Gastroesophageal sphincter (tissue), 4 donors: ENCODE measurements around the gene PNLIPRP3. TPM values are rescaled to one million over a fixed set of nuclear protein-coding genes. Genes with fewer than 3 reads are reported as not detected.

Experiments used
- ATAC-seq: fragments of 150-250 bp; one replicate; pipeline ENCODE4 v1.9.1; 2016; ENCODE audit warnings: mild to moderate bottlenecking, moderate library complexity
- H3K27ac ChIP-seq, 4 donors: fragments of 200-600 bp; sonication (generic) in 3 of 4; 1 replicate in 3 of 4; 2 replicates in 1 of 4; pipeline ENCODE4 v1.5.1; 2016 to 2019
- H3K27me3 ChIP-seq: fragments of 200-600 bp; sonication (generic); one replicate; pipeline ENCODE4 v1.5.1; 2019
- H3K36me3 ChIP-seq, 2 donors: fragments of 200-600 bp; sonication (generic); one replicate each; pipeline ENCODE4 v1.5.1; 2019; ENCODE audit warnings: control low read depth in 1 of 2
- H3K4me1 ChIP-seq, 3 donors: fragments of 200-600 bp; sonication (generic); 1 replicate in 2 of 3; 2 replicates in 1 of 3; pipeline ENCODE4 v1.5.1; 2016 to 2019; ENCODE audit warnings: control low read depth in 2 of 3
- H3K4me3 ChIP-seq, 2 donors: fragments of 200-600 bp; sonication (generic); one replicate each; pipeline ENCODE4 v1.5.1; 2019; ENCODE audit warnings: mild to moderate bottlenecking in 1 of 2, moderate library complexity in 1 of 2
- H3K9me3 ChIP-seq, 3 donors: fragments of 200-600 bp; sonication (generic); one replicate each; pipeline ENCODE4 v1.5.1; 2017 to 2019; ENCODE audit warnings: control low read depth in 2 of 3
- CTCF ChIP-seq, 4 experiments: fragments of 200-600 bp in 2 of 4; fragments of 450-650 bp in 2 of 4; sonication (generic) in 1 of 4; IDR thresholded peaks; one replicate each; pipeline ENCODE4 v1.5.1; 2017 to 2019; ENCODE audit warnings: antibody characterized with exemption in 4 of 4, mild to moderate bottlenecking in 2 of 4, moderate library complexity in 2 of 4
- EP300 ChIP-seq: sonication (generic); formaldehyde crosslinking; IDR thresholded peaks from one replicate; pipeline ENCODE4 v1.6.1; 2017; ENCODE audit warnings: antibody characterized with exemption, mild to moderate bottlenecking
- POLR2A ChIP-seq, 2 donors: fragments of 450-650 bp; IDR thresholded peaks; one replicate each; pipeline ENCODE4 v1.6.1; 2017; ENCODE audit warnings: antibody characterized with exemption in 2 of 2, mild to moderate bottlenecking in 2 of 2, moderate library complexity in 1 of 2
- POLR2AphosphoS5 ChIP-seq: sonication (generic); formaldehyde crosslinking; IDR thresholded peaks from one replicate; pipeline ENCODE4 v1.6.1; 2017; ENCODE audit warnings: antibody characterized with exemption
- WGBS, 2 donors: methylation state at CpG; one replicate each; pipeline ENCODE4 v1.1.5; 2018; ENCODE audit warnings: low coverage in 1 of 2; 5-methylcytosine and 5-hydroxymethylcytosine counted together
- total RNA-seq, 4 donors: library from RNA; depleted of rRNA; stranded (reverse); fragments of >200 nt; gene quantifications; one replicate each; pipeline ENCODE4 v1.1.0, GENCODE V29; 2016

The PNLIPRP3 gene
- total RNA-seq, 4 donors from 2014 or later, result 0.30 TPM; not detected in 3

- H3K4me1 ChIP-seq, result no peaks in the 10 kb centered on the region
- H3K4me3 ChIP-seq, result no peak overlapping the region
Observed at GRCh38 chr10:116395223-116395985, 32.2 kb upstream of the PNLIPRP3 start.

DNA sequence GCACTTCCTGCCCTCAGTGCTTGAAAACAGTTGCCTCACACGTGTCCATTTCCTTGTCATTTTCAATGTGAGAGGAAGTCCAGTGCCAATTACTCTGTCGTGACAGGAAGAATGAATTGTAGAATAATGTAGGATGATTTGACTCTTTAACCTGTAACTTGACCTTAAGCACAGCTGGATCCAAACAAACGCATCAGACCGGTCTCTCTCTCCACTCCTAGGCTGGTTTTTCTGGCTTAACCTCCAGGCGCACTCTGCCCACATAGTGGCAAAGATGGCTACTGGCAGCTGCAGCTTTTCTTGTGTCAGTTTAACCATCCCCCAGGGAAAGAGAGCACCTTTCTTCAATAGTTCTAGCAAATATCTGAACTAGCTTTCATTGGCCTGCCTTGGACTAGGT, 29.4 kb upstream of the PNLIPRP3 start:
- TF ChIP-seq POLR2A (IDR thresholded peaks at IDR 0.05) (no peak), POLR2AphosphoS5 (no peak), CTCF (IDR thresholded peaks at IDR 0.05) (no peak), EP300 (no peak)
- no peaks in the 10 kb centered on the region for H3K4me1 ChIP-seq
- H3K4me3 ChIP-seq, result no peak overlapping the region
- H3K27me3 ChIP-seq, result peaks cover 2% of the 10 kb centered on the region
- H3K36me3 ChIP-seq, result no peaks in the 10 kb centered on the region
- no peaks in the 10 kb centered on the region for H3K9me3 ChIP-seq
- no peak overlapping the region for H3K27ac ChIP-seq
- 42 to 45% methylated on average over 5 of the region's 5 CpGs for WGBS, 2 donors
- no peak for ATAC-seq

More at GRCh38 chr10:116395223-116395985, 32.2 kb upstream of the PNLIPRP3 start:
- TF ChIP-seq EP300, result no peak
- TF ChIP-seq POLR2A (IDR thresholded peaks at IDR 0.05), result no peak
- no peak for TF ChIP-seq POLR2AphosphoS5
- TF ChIP-seq CTCF (IDR thresholded peaks at IDR 0.05), result no peak
- H3K27me3 ChIP-seq, result peaks cover 5% of the 10 kb centered on the region
- 54 to 95% methylated on average over 1 to 2 of the region's 13 CpGs for WGBS, 2 donors
- H3K9me3 ChIP-seq, result no peaks in the 10 kb centered on the region
- no peak overlapping the region for H3K27ac ChIP-seq
- ATAC-seq, result no peak
- H3K36me3 ChIP-seq, result no peaks in the 10 kb centered on the region

DNA sequence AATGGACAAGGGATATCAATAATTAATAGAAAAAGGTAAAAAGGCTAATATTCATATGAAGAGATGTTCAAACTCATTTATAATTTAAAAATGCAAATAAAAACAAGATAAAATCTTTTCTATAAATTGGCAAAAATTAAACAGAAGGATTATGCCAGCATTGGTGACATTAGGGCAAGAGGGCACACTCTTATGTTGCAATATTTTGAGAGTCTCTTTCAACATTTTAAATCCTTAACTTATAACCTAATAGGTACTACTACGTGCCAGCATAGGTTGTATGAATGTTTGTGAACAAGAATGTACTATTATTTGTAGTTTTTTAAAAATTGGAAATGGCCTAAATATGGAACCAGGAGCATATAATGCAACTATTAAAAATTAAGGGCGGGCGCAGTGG, 24.8 kb upstream of the PNLIPRP3 start:
- no peaks in the 10 kb centered on the region for H3K4me1 ChIP-seq
- 89 to 100% methylated on average over 1 to 3 of the region's 3 CpGs for WGBS, 2 donors
- TF ChIP-seq CTCF (IDR thresholded peaks at IDR 0.05) (no peak), EP300 (no peak), POLR2A (IDR thresholded peaks at IDR 0.05) (no peak), POLR2AphosphoS5 (no peak)
- H3K27me3 ChIP-seq, result no peaks in the 10 kb centered on the region
- ATAC-seq, result no peak
- H3K4me3 ChIP-seq, result no peak overlapping the region
- no peak overlapping the region for H3K27ac ChIP-seq
- H3K9me3 ChIP-seq, result no peaks in the 10 kb centered on the region
- no peaks in the 10 kb centered on the region for H3K36me3 ChIP-seq

GRCh38 chr10:116403740-116404250, 23.9 kb upstream of the PNLIPRP3 start:
- no peak overlapping the region for H3K4me3 ChIP-seq
- ATAC-seq, result no peak

More at GRCh38 chr10:116403740-116404250, 23.9 kb upstream of the PNLIPRP3 start:
- TF ChIP-seq CTCF (IDR thresholded peaks at IDR 0.05) (no peak), EP300 (no peak), POLR2A (IDR thresholded peaks at IDR 0.05) (no peak), POLR2AphosphoS5 (no peak)
- no peaks in the 10 kb centered on the region for H3K27me3 ChIP-seq
- 59 to 71% methylated on average over 6 of the region's 6 CpGs for WGBS, 2 donors
- H3K4me1 ChIP-seq, result no peaks in the 10 kb centered on the region
- H3K9me3 ChIP-seq, result no peaks in the 10 kb centered on the region
- no peaks in the 10 kb centered on the region for H3K36me3 ChIP-seq
- H3K27ac ChIP-seq, result no peak overlapping the region
